Osteocyte (in vitro differentiated cells): ENCODE measurements around the gene MAP3K1. TPM values are rescaled to one million over a fixed set of nuclear protein-coding genes. Genes with fewer than 3 reads are reported as not detected.

Experiments used
- DNase-seq: peaks from one replicate; pipeline ENCODE4 v3.0.0; 2021; ENCODE audit warnings: mixed read lengths; ENCODE audit not compliant: unreplicated experiment; ENCODE audit errors: extremely low spot score
- H3K27ac Mint-ChIP-seq: one replicate; pipeline ENCODE4 v1.8.0; 2021; ENCODE audit warnings: mild to moderate bottlenecking, mixed read lengths; ENCODE audit not compliant: unreplicated experiment
- H3K27me3 Mint-ChIP-seq: one replicate; pipeline ENCODE4 v1.8.0; 2021; ENCODE audit warnings: mixed read lengths; ENCODE audit not compliant: unreplicated experiment
- H3K36me3 Mint-ChIP-seq: one replicate; pipeline ENCODE4 v1.8.0; 2021; ENCODE audit warnings: mixed read lengths; ENCODE audit not compliant: unreplicated experiment
- H3K4me1 Mint-ChIP-seq: one replicate; pipeline ENCODE4 v1.8.0; 2021; ENCODE audit warnings: mixed read lengths; ENCODE audit not compliant: unreplicated experiment
- H3K4me3 Mint-ChIP-seq: one replicate; pipeline ENCODE4 v1.8.0; 2021; ENCODE audit warnings: mild to moderate bottlenecking, moderate library complexity, mixed read lengths; ENCODE audit not compliant: unreplicated experiment
- H3K9me3 Mint-ChIP-seq: one replicate; pipeline ENCODE4 v1.8.0; 2021; ENCODE audit warnings: mixed read lengths; ENCODE audit not compliant: unreplicated experiment
- total RNA-seq: library from RNA; stranded (reverse); gene quantifications from 2 replicates; pipeline ENCODE4 v1.2.1, GENCODE V29; 2021
- TF ChIP-seq, protein P1 (sequence below): fragments of 200-600 bp; sonication (generic); IDR thresholded peaks from 2 replicates; pipeline ENCODE4 v1.5.0; 2021; ENCODE audit warnings: antibody characterized with exemption, mild to moderate bottlenecking, moderate library complexity

MAP3K1 gene
- total RNA-seq, 1 donor from 2014 or later: 15.7 TPM

DNA sequence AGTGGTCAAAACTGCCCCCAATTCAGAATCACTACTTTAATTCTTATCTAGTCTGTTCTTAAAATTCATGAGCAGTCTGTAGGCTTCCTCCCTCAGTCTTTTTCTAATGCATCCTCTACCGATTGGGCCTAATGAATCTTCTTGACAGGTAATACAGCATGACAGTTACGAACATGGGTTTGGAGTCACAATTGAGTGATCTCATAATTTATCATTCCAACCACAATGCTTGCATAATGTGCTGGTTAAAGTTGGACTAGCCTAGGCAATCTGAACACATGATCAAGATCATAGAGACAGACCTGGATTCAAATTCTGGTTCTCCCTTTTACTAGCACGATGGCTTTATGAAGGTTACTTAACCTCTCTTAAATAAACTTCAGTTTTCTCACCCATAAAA, 61.0 kb downstream of the MAP3K1 start:
- DNase-seq: no peak
- TF ChIP-seq, protein P1, sequence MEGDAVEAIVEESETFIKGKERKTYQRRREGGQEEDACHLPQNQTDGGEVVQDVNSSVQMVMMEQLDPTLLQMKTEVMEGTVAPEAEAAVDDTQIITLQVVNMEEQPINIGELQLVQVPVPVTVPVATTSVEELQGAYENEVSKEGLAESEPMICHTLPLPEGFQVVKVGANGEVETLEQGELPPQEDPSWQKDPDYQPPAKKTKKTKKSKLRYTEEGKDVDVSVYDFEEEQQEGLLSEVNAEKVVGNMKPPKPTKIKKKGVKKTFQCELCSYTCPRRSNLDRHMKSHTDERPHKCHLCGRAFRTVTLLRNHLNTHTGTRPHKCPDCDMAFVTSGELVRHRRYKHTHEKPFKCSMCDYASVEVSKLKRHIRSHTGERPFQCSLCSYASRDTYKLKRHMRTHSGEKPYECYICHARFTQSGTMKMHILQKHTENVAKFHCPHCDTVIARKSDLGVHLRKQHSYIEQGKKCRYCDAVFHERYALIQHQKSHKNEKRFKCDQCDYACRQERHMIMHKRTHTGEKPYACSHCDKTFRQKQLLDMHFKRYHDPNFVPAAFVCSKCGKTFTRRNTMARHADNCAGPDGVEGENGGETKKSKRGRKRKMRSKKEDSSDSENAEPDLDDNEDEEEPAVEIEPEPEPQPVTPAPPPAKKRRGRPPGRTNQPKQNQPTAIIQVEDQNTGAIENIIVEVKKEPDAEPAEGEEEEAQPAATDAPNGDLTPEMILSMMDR: no peak
- Mint-ChIP-seq H3K4me3 (no peak overlapping the region), H3K9me3 (no peaks in the 10 kb centered on the region), H3K36me3 (peaks cover 66% of the 10 kb centered on the region), H3K4me1 (no peaks in the 10 kb centered on the region), H3K27ac (no peak overlapping the region), H3K27me3 (no peaks in the 10 kb centered on the region)

DNA sequence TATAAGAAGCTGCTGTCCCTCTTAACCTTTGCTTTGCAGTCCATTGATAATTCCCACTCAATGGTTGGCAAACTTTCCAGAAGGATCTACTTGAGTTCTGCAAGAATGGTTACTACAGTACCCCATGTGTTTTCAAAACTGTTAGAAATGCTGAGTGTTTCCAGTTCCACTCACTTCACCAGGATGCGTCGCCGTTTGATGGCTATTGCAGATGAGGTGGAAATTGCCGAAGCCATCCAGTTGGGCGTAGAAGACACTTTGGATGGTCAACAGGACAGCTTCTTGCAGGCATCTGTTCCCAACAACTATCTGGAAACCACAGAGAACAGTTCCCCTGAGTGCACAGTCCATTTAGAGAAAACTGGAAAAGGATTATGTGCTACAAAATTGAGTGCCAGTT, 66.2 kb downstream of the MAP3K1 start:
- DNase-seq: no peak
- Mint-ChIP-seq H3K27ac (no peak overlapping the region), H3K36me3 (peaks cover 60% of the 10 kb centered on the region), H3K4me1 (no peaks in the 10 kb centered on the region), H3K27me3 (no peaks in the 10 kb centered on the region), H3K9me3 (no peaks in the 10 kb centered on the region), H3K4me3 (no peak overlapping the region)
- TF ChIP-seq, protein P1: no peak

DNA sequence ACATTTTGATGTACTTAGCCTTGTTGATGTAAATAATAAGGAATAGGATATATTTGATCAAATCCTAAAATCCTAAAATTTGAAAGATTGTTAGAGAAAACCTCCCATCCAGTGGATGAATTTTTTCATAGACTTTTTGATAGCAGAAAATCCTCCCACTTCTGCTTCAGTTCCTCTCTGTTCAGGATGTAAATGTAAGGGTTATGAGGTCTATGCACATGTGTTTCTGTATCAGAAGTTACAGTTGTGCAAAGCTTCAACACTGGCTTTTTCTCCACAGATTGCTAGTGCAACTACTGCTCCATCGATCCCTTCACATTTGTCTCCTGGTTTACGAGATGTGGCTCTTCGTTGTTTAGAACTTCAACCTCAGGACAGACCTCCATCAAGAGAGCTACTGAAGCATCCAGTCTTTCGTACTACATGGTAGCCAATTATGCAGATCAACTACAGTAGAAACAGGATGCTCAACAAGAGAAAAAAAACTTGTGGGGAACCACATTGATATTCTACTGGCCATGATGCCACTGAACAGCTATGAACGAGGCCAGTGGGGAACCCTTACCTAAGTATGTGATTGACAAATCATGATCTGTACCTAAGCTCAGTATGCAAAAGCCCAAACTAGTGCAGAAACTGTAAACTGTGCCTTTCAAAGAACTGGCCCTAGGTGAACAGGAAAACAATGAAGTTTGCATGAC, 78.1 kb downstream of the MAP3K1 start:
- TF ChIP-seq, protein P1: no peak
- H3K4me1 Mint-ChIP-seq: no peaks in the 10 kb centered on the region
- no peaks in the 10 kb centered on the region for H3K27me3 Mint-ChIP-seq
- H3K9me3 Mint-ChIP-seq: no peaks in the 10 kb centered on the region
- no peak for DNase-seq
- no peak overlapping the region for H3K4me3 Mint-ChIP-seq
- H3K36me3 Mint-ChIP-seq: peaks cover 66% of the 10 kb centered on the region
- H3K27ac Mint-ChIP-seq: no peak overlapping the region

DNA sequence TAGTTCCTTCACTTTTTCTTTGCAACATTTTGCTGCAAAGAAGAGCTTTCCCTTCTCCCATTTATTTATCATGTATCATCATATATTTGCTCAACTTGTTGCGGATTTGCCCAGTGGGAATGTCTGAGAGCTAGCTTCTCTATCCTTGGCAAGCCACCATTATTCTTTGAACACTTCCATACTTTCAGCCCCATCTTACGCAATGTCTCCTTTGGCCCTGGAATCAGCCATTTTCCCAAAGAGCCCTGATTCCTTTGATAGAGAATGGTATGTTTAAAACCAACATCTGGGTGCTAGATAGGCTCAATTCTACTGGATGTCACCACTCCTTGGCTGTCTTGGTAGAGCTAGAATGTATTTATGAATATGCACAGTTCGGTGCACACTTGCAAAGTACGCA, 81.4 kb downstream of the MAP3K1 start:
- Mint-ChIP-seq H3K9me3 (no peaks in the 10 kb centered on the region), H3K36me3 (peaks cover 40% of the 10 kb centered on the region), H3K27me3 (no peaks in the 10 kb centered on the region), H3K4me1 (no peaks in the 10 kb centered on the region), H3K27ac (no peak overlapping the region), H3K4me3 (no peak overlapping the region)
- DNase-seq: no peak
- TF ChIP-seq, protein P1: no peak

DNA sequence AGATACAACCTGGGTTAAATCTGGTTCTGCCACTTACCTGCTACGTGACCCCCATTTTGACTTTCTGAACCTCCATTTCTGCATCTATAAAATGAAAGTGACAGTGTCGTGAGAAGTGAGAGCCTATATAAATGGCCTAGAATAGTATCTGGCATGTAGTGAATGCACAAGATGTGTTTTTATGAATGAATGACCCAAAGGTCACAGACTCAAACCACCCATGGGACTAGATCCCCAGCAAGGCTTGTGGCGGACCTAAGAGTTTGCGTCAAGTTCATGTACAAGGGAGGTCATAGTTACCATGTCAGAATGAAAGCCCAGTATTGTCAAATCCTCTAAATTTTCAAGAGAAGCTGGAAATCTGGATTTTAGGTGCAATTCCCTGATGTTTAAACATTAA, 82.9 kb downstream of the MAP3K1 start:
- no peak for DNase-seq
- no peaks in the 10 kb centered on the region for H3K27me3 Mint-ChIP-seq
- H3K36me3 Mint-ChIP-seq: peaks cover 33% of the 10 kb centered on the region
- no peaks in the 10 kb centered on the region for H3K4me1 Mint-ChIP-seq
- no peaks in the 10 kb centered on the region for H3K9me3 Mint-ChIP-seq
- no peak overlapping the region for H3K27ac Mint-ChIP-seq
- no peak overlapping the region for H3K4me3 Mint-ChIP-seq
- TF ChIP-seq, protein P1: no peak
